GM12878 (cell line): Measurements from ENCODE around the gene ABCC11. TPM values are rescaled to one million over a fixed set of nuclear protein-coding genes. Genes with fewer than 3 reads are reported as not detected.
A peak's percentile ranks its signal among the peaks of the same experiment; 100 is the strongest.

Source experiments
- BCL11A ChIP-seq: IDR thresholded peaks from 2 replicates; pipeline ENCODE4 v1.6.1; 2011; ENCODE audit warnings: low read depth, low read length
- E2F8 ChIP-seq: fragments of 450-650 bp; IDR thresholded peaks from 2 replicates; pipeline ENCODE4 v1.6.1; 2018; ENCODE audit warnings: mild to moderate bottlenecking, low read depth, moderate library complexity; ENCODE audit not compliant: partially characterized antibody
- ESRRA ChIP-seq: IDR thresholded peaks from 2 replicates; pipeline ENCODE4 v1.6.1; 2012; ENCODE audit warnings: mild to moderate bottlenecking, low read length, improper control_type of control experiment
- HDAC2 ChIP-seq: fragments of 200-600 bp; sonication (generic); IDR thresholded peaks from 2 replicates; pipeline ENCODE4 v1.6.1; 2017
- HSF1 ChIP-seq: fragments of 150-350 bp; IDR thresholded peaks from 2 replicates; pipeline ENCODE4 v1.6.1; 2014; ENCODE audit warnings: mild to moderate bottlenecking, low read depth, low read length
- JUND ChIP-seq: IDR thresholded peaks from 2 replicates; pipeline ENCODE4 v1.6.1; 2012; ENCODE audit warnings: low read depth, mild to moderate bottlenecking, low read length, improper control_type of control experiment, moderate library complexity
- NFYB ChIP-seq: IDR thresholded peaks from 2 replicates; pipeline ENCODE4 v1.6.1; 2011; ENCODE audit warnings: low read depth, mild to moderate bottlenecking, low read length, improper control_type of control experiment, moderate library complexity; ENCODE audit not compliant: insufficient read depth
- PAX8 ChIP-seq: fragments of 450-650 bp; IDR thresholded peaks from 2 replicates; pipeline ENCODE4 v1.6.1; 2017; ENCODE audit warnings: mild to moderate bottlenecking, moderate library complexity
- PBX3 ChIP-seq: IDR thresholded peaks from 2 replicates; pipeline ENCODE4 v1.6.1; 2011; ENCODE audit warnings: mild to moderate bottlenecking, low read depth, low read length, moderate library complexity; ENCODE audit not compliant: insufficient replicate concordance
- SREBF2 ChIP-seq: IDR thresholded peaks from 2 replicates; pipeline ENCODE4 v1.6.1; 2012; ENCODE audit warnings: mild to moderate bottlenecking, low read length
- TBL1XR1 ChIP-seq: IDR thresholded peaks from 2 replicates; pipeline ENCODE4 v1.6.1; 2012; ENCODE audit warnings: low read depth, low read length, improper control_type of control experiment
- TCF7 ChIP-seq: IDR thresholded peaks from 2 replicates; pipeline ENCODE4 v1.6.1; 2014; ENCODE audit warnings: antibody characterized with exemption, borderline replicate concordance
- ZNF592 ChIP-seq: fragments of 450-650 bp; IDR thresholded peaks from 2 replicates; pipeline ENCODE4 v1.6.1; 2017; ENCODE audit warnings: mild to moderate bottlenecking, moderate library complexity
- polyA plus RNA-seq, 11 experiments: library from polyadenylated mRNA; depleted of rRNA in 4 of 11; unstranded in 6 of 11; stranded (reverse) in 5 of 11; fragments of >200 nt; fragmentation: Nextera tagmentation in 4 of 11; fragmentation: Illumina TruSeq in 1 of 11; extraction: Ambion mirVana in 4 of 11; extraction: Trizol in 1 of 11; gene quantifications; 1 replicate in 1 of 11; 2 replicates in 10 of 11; pipeline versions ENCODE4 v1.2.1 to v1.2.3, GENCODE V29; 2011 to 2016; ENCODE audit warnings: inconsistent platforms in 2 of 11, missing spikeins in 2 of 11, low read depth in 1 of 11
- total RNA-seq, 4 experiments: library from RNA; depleted of rRNA in 3 of 4; stranded (reverse); fragments of >200 nt in 3 of 4; fragmentation: Illumina TruSeq in 1 of 4; extraction: Trizol in 1 of 4; gene quantifications; 2 replicates each; pipeline versions ENCODE4 v1.2.1 to v1.2.3, GENCODE V29; 2013 to 2021

Gene ABCC11
- total and polyA plus RNA-seq, 10 of the 15 experiments (the other 5 are each of a cell fraction or from before 2014, with no cell fraction given), result 0.04 to 0.20 (median 0.10) TPM; not detected in 6

- no peak for TF ChIP-seq ZNF592
- no peak for TF ChIP-seq NFYB
- no peak for TF ChIP-seq HSF1
- TF ChIP-seq TCF7, result no peak
- TF ChIP-seq PBX3, result no peak
- TF ChIP-seq ESRRA, result no peak
- TF ChIP-seq PAX8, result no peak
- no peak for TF ChIP-seq TBL1XR1
- no peak for TF ChIP-seq SREBF2
- TF ChIP-seq JUND, result no peak
- TF ChIP-seq HDAC2, result no peak
- no peak for TF ChIP-seq E2F8
- TF ChIP-seq BCL11A, result peak; percentile 42; the same call in 1 of the 2 replicates
These were observed 37.6 kb upstream of the ABCC11 start (continued) for GRCh38 chr16:48284772-48285409.
